ENCODE data around the gene NLK.
"Not testable (repeated sequence)": the region's sequence is repeated elsewhere in the genome, so short reads cannot be mapped to it uniquely, and the experiment has no call there.

NLK gene

GRCh38 chr17:28007925-28008324, 34.6 kb upstream of the NLK start:
- H3K27me3 ChIP-seq (replicated peaks; ENCODE audit: control insufficient read depth, insufficient read depth, low read length, poor library complexity, severe bottlenecking); H3K36me3 ChIP-seq (ENCODE audit: control insufficient read depth, insufficient read depth, low read length); DNase-seq; H3K9me3 ChIP-seq (ENCODE audit: control insufficient read depth, low read length); H3K4me3 ChIP-seq (ENCODE audit: insufficient read depth, low read depth, low read length, poor library complexity, severe bottlenecking); H3K4me1 ChIP-seq (ENCODE audit: control insufficient read depth, insufficient read depth, low read length, poor library complexity, severe bottlenecking); H3K27ac ChIP-seq (ENCODE audit: insufficient read depth, low read length, poor library complexity, severe bottlenecking): not testable (repeated sequence)

GRCh38 chr17:28008513-28008912, 34.0 kb upstream of the NLK start:
- DNase-seq = no peak
- Histone ChIP-seq H3K9me3 (ENCODE audit: control insufficient read depth, low read length) (no peaks in the 10 kb centered on the region), H3K27me3 (replicated peaks; ENCODE audit: control insufficient read depth, insufficient read depth, low read length, poor library complexity, severe bottlenecking) (no peaks in the 10 kb centered on the region), H3K4me1 (ENCODE audit: control insufficient read depth, insufficient read depth, low read length, poor library complexity, severe bottlenecking) (no peaks in the 10 kb centered on the region), H3K27ac (ENCODE audit: insufficient read depth, low read length, poor library complexity, severe bottlenecking) (no peak overlapping the region), H3K36me3 (ENCODE audit: control insufficient read depth, insufficient read depth, low read length) (no peaks in the 10 kb centered on the region), H3K4me3 (ENCODE audit: insufficient read depth, low read depth, low read length, poor library complexity, severe bottlenecking) (no peak overlapping the region)

- no peak for DNase-seq
- H3K27ac ChIP-seq (ENCODE audit: insufficient read depth, low read length, poor library complexity, severe bottlenecking) = no peak overlapping the region
- H3K27me3 ChIP-seq (replicated peaks; ENCODE audit: control insufficient read depth, insufficient read depth, low read length, poor library complexity, severe bottlenecking) = no peaks in the 10 kb centered on the region
- H3K4me3 ChIP-seq (ENCODE audit: insufficient read depth, low read depth, low read length, poor library complexity, severe bottlenecking) = no peak overlapping the region
- no peaks in the 10 kb centered on the region for H3K36me3 ChIP-seq (ENCODE audit: control insufficient read depth, insufficient read depth, low read length)
- H3K9me3 ChIP-seq (ENCODE audit: control insufficient read depth, low read length) = no peaks in the 10 kb centered on the region
- no peaks in the 10 kb centered on the region for H3K4me1 ChIP-seq (ENCODE audit: control insufficient read depth, insufficient read depth, low read length, poor library complexity, severe bottlenecking)
Observed at GRCh38 chr17:28010406-28010805, 32.1 kb upstream of the NLK start.

- Histone ChIP-seq H3K9me3 (ENCODE audit: control insufficient read depth, low read length) (no peaks in the 10 kb centered on the region), H3K4me3 (ENCODE audit: insufficient read depth, low read depth, low read length, poor library complexity, severe bottlenecking) (no peak overlapping the region), H3K27me3 (replicated peaks; ENCODE audit: control insufficient read depth, insufficient read depth, low read length, poor library complexity, severe bottlenecking) (no peaks in the 10 kb centered on the region), H3K27ac (ENCODE audit: insufficient read depth, low read length, poor library complexity, severe bottlenecking) (no peak overlapping the region), H3K4me1 (ENCODE audit: control insufficient read depth, insufficient read depth, low read length, poor library complexity, severe bottlenecking) (no peaks in the 10 kb centered on the region), H3K36me3 (ENCODE audit: control insufficient read depth, insufficient read depth, low read length) (no peaks in the 10 kb centered on the region)
- no peak for DNase-seq
Observed at GRCh38 chr17:28018439-28019070, 23.9 kb upstream of the NLK start.

GRCh38 chr17:28020515-28020914, 22.0 kb upstream of the NLK start:
- no peak for DNase-seq
- no peak overlapping the region for H3K4me3 ChIP-seq (ENCODE audit: insufficient read depth, low read depth, low read length, poor library complexity, severe bottlenecking)
- no peaks in the 10 kb centered on the region for H3K4me1 ChIP-seq (ENCODE audit: control insufficient read depth, insufficient read depth, low read length, poor library complexity, severe bottlenecking)
- H3K36me3 ChIP-seq (ENCODE audit: control insufficient read depth, insufficient read depth, low read length) = no peaks in the 10 kb centered on the region
- no peaks in the 10 kb centered on the region for H3K9me3 ChIP-seq (ENCODE audit: control insufficient read depth, low read length)
- H3K27ac ChIP-seq (ENCODE audit: insufficient read depth, low read length, poor library complexity, severe bottlenecking) = no peak overlapping the region
- no peaks in the 10 kb centered on the region for H3K27me3 ChIP-seq (replicated peaks; ENCODE audit: control insufficient read depth, insufficient read depth, low read length, poor library complexity, severe bottlenecking)

- Histone ChIP-seq H3K36me3 (ENCODE audit: control insufficient read depth, insufficient read depth, low read length) (no peaks in the 10 kb centered on the region), H3K4me1 (ENCODE audit: control insufficient read depth, insufficient read depth, low read length, poor library complexity, severe bottlenecking) (no peaks in the 10 kb centered on the region), H3K27me3 (replicated peaks; ENCODE audit: control insufficient read depth, insufficient read depth, low read length, poor library complexity, severe bottlenecking) (no peaks in the 10 kb centered on the region), H3K27ac (ENCODE audit: insufficient read depth, low read length, poor library complexity, severe bottlenecking) (no peak overlapping the region), H3K4me3 (ENCODE audit: insufficient read depth, low read depth, low read length, poor library complexity, severe bottlenecking) (no peak overlapping the region), H3K9me3 (ENCODE audit: control insufficient read depth, low read length) (no peaks in the 10 kb centered on the region)
- no peak for DNase-seq
Observed at GRCh38 chr17:28029044-28029443, 13.4 kb upstream of the NLK start.

GRCh38 chr17:28030386-28030785, 12.1 kb upstream of the NLK start:
- no peak for DNase-seq
- H3K9me3 ChIP-seq (ENCODE audit: control insufficient read depth, low read length) = no peaks in the 10 kb centered on the region
- H3K4me1 ChIP-seq (ENCODE audit: control insufficient read depth, insufficient read depth, low read length, poor library complexity, severe bottlenecking) = no peaks in the 10 kb centered on the region
- no peak overlapping the region for H3K4me3 ChIP-seq (ENCODE audit: insufficient read depth, low read depth, low read length, poor library complexity, severe bottlenecking)
- no peaks in the 10 kb centered on the region for H3K36me3 ChIP-seq (ENCODE audit: control insufficient read depth, insufficient read depth, low read length)
- H3K27ac ChIP-seq (ENCODE audit: insufficient read depth, low read length, poor library complexity, severe bottlenecking) = no peak overlapping the region
- no peaks in the 10 kb centered on the region for H3K27me3 ChIP-seq (replicated peaks; ENCODE audit: control insufficient read depth, insufficient read depth, low read length, poor library complexity, severe bottlenecking)

- no peak overlapping the region for H3K4me3 ChIP-seq (ENCODE audit: insufficient read depth, low read depth, low read length, poor library complexity, severe bottlenecking)
- no peaks in the 10 kb centered on the region for H3K4me1 ChIP-seq (ENCODE audit: control insufficient read depth, insufficient read depth, low read length, poor library complexity, severe bottlenecking)
- no peak for DNase-seq
- no peaks in the 10 kb centered on the region for H3K27me3 ChIP-seq (replicated peaks; ENCODE audit: control insufficient read depth, insufficient read depth, low read length, poor library complexity, severe bottlenecking)
- H3K27ac ChIP-seq (ENCODE audit: insufficient read depth, low read length, poor library complexity, severe bottlenecking) = no peak overlapping the region
- H3K36me3 ChIP-seq (ENCODE audit: control insufficient read depth, insufficient read depth, low read length) = no peaks in the 10 kb centered on the region
- H3K9me3 ChIP-seq (ENCODE audit: control insufficient read depth, low read length) = no peaks in the 10 kb centered on the region
Observed at GRCh38 chr17:28031174-28031573, 11.3 kb upstream of the NLK start.

GRCh38 chr17:28033972-28034714, 8.3 kb upstream of the NLK start:
- DNase-seq = no peak
- Histone ChIP-seq H3K4me1 (ENCODE audit: control insufficient read depth, insufficient read depth, low read length, poor library complexity, severe bottlenecking) (no peaks in the 10 kb centered on the region), H3K9me3 (ENCODE audit: control insufficient read depth, low read length) (no peaks in the 10 kb centered on the region), H3K27me3 (replicated peaks; ENCODE audit: control insufficient read depth, insufficient read depth, low read length, poor library complexity, severe bottlenecking) (no peaks in the 10 kb centered on the region), H3K27ac (ENCODE audit: insufficient read depth, low read length, poor library complexity, severe bottlenecking) (no peak overlapping the region), H3K36me3 (ENCODE audit: control insufficient read depth, insufficient read depth, low read length) (no peaks in the 10 kb centered on the region), H3K4me3 (ENCODE audit: insufficient read depth, low read depth, low read length, poor library complexity, severe bottlenecking) (no peak overlapping the region)

- H3K27me3 ChIP-seq (replicated peaks; ENCODE audit: control insufficient read depth, insufficient read depth, low read length, poor library complexity, severe bottlenecking); DNase-seq; H3K36me3 ChIP-seq (ENCODE audit: control insufficient read depth, insufficient read depth, low read length); H3K4me3 ChIP-seq (ENCODE audit: insufficient read depth, low read depth, low read length, poor library complexity, severe bottlenecking); H3K9me3 ChIP-seq (ENCODE audit: control insufficient read depth, low read length); H3K27ac ChIP-seq (ENCODE audit: insufficient read depth, low read length, poor library complexity, severe bottlenecking); H3K4me1 ChIP-seq (ENCODE audit: control insufficient read depth, insufficient read depth, low read length, poor library complexity, severe bottlenecking): not testable (repeated sequence)
Observed at GRCh38 chr17:28035452-28035851, 7.0 kb upstream of the NLK start.
